DOHH2 (cell line): Measurements from ENCODE around the gene AUTS2.

Source experiments
- H3F3A ChIP-seq: fragments of 200-600 bp; sonication (generic), shearing (Covaris generic); 2 replicates; pipeline ENCODE4 v1.6.0; 2016; ENCODE audit warnings: antibody characterized with exemption, mild to moderate bottlenecking; ENCODE audit not compliant: control insufficient read depth, insufficient read depth
- H3K27ac ChIP-seq: fragments of 200-600 bp; sonication (generic); 2 replicates; pipeline ENCODE4 v1.5.1; 2014; ENCODE audit warnings: low read depth, mild to moderate bottlenecking, low read length, moderate library complexity
- H3K27me3 ChIP-seq: fragments of 200-600 bp; sonication (generic); 2 replicates; pipeline ENCODE4 v1.6.1; 2014; ENCODE audit warnings: mild to moderate bottlenecking, low read length, mixed read lengths; ENCODE audit not compliant: control insufficient read depth
- H3K36me3 ChIP-seq: fragments of 200-600 bp; sonication (generic); 2 replicates; pipeline ENCODE4 v1.6.1; 2014; ENCODE audit warnings: mild to moderate bottlenecking, low read length, moderate library complexity, mixed read lengths; ENCODE audit not compliant: control insufficient read depth
- H3K4me1 ChIP-seq: fragments of 200-600 bp; sonication (generic); 2 replicates; pipeline ENCODE4 v1.6.1; 2014; ENCODE audit warnings: mild to moderate bottlenecking, low read length, mixed read lengths; ENCODE audit not compliant: control insufficient read depth
- H3K4me2 ChIP-seq: fragments of 200-600 bp; sonication (generic); 2 replicates; pipeline ENCODE4 v1.6.0; 2014; ENCODE audit warnings: mild to moderate bottlenecking, low read length, moderate library complexity
- H3K4me3 ChIP-seq: fragments of 200-600 bp; sonication (generic); 2 replicates; pipeline ENCODE4 v1.5.1; 2014; ENCODE audit warnings: mild to moderate bottlenecking, low read length, mixed read lengths
- H3K79me2 ChIP-seq: fragments of 200-600 bp; sonication (generic); 2 replicates; pipeline ENCODE4 v1.6.1; 2014; ENCODE audit warnings: mild to moderate bottlenecking, low read length, mixed read lengths; ENCODE audit not compliant: control insufficient read depth
- H3K9me2 ChIP-seq: fragments of 200-600 bp; sonication (generic); replicated peaks from 2 replicates; pipeline ENCODE4 v1.6.1; 2014; ENCODE audit warnings: mild to moderate bottlenecking, low read length, mixed read lengths; ENCODE audit not compliant: control insufficient read depth
- H3K9me3 ChIP-seq: fragments of 200-600 bp; sonication (generic); 2 replicates; pipeline ENCODE4 v1.6.1; 2014; ENCODE audit warnings: antibody characterized with exemption, low read length, mixed read lengths; ENCODE audit not compliant: control insufficient read depth, insufficient read depth
- H4K20me1 ChIP-seq: fragments of 200-600 bp; sonication (generic); 2 replicates; pipeline ENCODE4 v1.6.0; 2014; ENCODE audit warnings: low read depth, mild to moderate bottlenecking, antibody characterized with exemption, low read length, moderate library complexity; ENCODE audit not compliant: control insufficient read depth, insufficient read depth
- CTCF ChIP-seq: fragments of 200-600 bp; sonication (generic); IDR thresholded peaks from one replicate; pipeline ENCODE4 v1.5.1; 2014; ENCODE audit warnings: antibody characterized with exemption, mild to moderate bottlenecking, low read depth, low read length; ENCODE audit not compliant: poor library complexity, severe bottlenecking
- EZH2phosphoT487 ChIP-seq: fragments of 200-600 bp; sonication (generic); IDR thresholded peaks from 2 replicates; pipeline ENCODE4 v1.6.1; 2017; ENCODE audit warnings: borderline replicate concordance, mild to moderate bottlenecking, antibody characterized with exemption, low read length, moderate library complexity, mixed read lengths

The AUTS2 gene

GRCh38 chr7:70587739-70588138, 989.5 kb downstream of the AUTS2 start:
- Histone ChIP-seq H3F3A (no peaks in the 10 kb centered on the region), H3K79me2 (no peaks in the 10 kb centered on the region), H3K27ac (no peak overlapping the region), H4K20me1 (no peaks in the 10 kb centered on the region), H3K4me3 (no peak overlapping the region), H3K4me1 (no peaks in the 10 kb centered on the region), H3K27me3 (no peaks in the 10 kb centered on the region), H3K4me2 (no peak overlapping the region), H3K36me3 (no peaks in the 10 kb centered on the region), H3K9me2 (no peaks in the 10 kb centered on the region), H3K9me3 (no peaks in the 10 kb centered on the region)
- TF ChIP-seq CTCF (no peak), EZH2phosphoT487 (no peak)

- Histone ChIP-seq H3K79me2 (no peaks in the 10 kb centered on the region), H3K27me3 (no peaks in the 10 kb centered on the region), H3K4me2 (no peak overlapping the region), H3K36me3 (no peaks in the 10 kb centered on the region), H3K9me2 (no peaks in the 10 kb centered on the region), H4K20me1 (no peaks in the 10 kb centered on the region), H3K27ac (no peak overlapping the region), H3K9me3 (no peaks in the 10 kb centered on the region), H3K4me1 (no peaks in the 10 kb centered on the region), H3K4me3 (no peak overlapping the region), H3F3A (no peaks in the 10 kb centered on the region)
- TF ChIP-seq EZH2phosphoT487 (no peak), CTCF (no peak)
Measured at GRCh38 chr7:70588191-70588921, 990.1 kb downstream of the AUTS2 start.

- no peaks in the 10 kb centered on the region for H3F3A ChIP-seq
- H3K4me2 ChIP-seq: no peak overlapping the region
- no peaks in the 10 kb centered on the region for H3K9me2 ChIP-seq
- no peak for TF ChIP-seq CTCF
- TF ChIP-seq EZH2phosphoT487: no peak
- no peaks in the 10 kb centered on the region for H3K4me1 ChIP-seq
- H3K27ac ChIP-seq: no peak overlapping the region
- H3K36me3 ChIP-seq: no peaks in the 10 kb centered on the region
- no peaks in the 10 kb centered on the region for H4K20me1 ChIP-seq
- no peaks in the 10 kb centered on the region for H3K9me3 ChIP-seq
- no peak overlapping the region for H3K4me3 ChIP-seq
- H3K79me2 ChIP-seq: no peaks in the 10 kb centered on the region
- H3K27me3 ChIP-seq: no peaks in the 10 kb centered on the region
Measured at GRCh38 chr7:70589010-70589409, 990.7 kb downstream of the AUTS2 start.

GRCh38 chr7:70589590-70589989, 991.3 kb downstream of the AUTS2 start:
- H3K79me2 ChIP-seq: no peaks in the 10 kb centered on the region
- no peak for TF ChIP-seq EZH2phosphoT487
- no peak for TF ChIP-seq CTCF
- no peaks in the 10 kb centered on the region for H3K36me3 ChIP-seq
- H3K27me3 ChIP-seq: no peaks in the 10 kb centered on the region
- no peaks in the 10 kb centered on the region for H4K20me1 ChIP-seq
- H3K4me1 ChIP-seq: no peaks in the 10 kb centered on the region
- no peaks in the 10 kb centered on the region for H3F3A ChIP-seq
- H3K4me3 ChIP-seq: no peak overlapping the region
- H3K9me3 ChIP-seq: no peaks in the 10 kb centered on the region
- no peaks in the 10 kb centered on the region for H3K9me2 ChIP-seq
- no peak overlapping the region for H3K27ac ChIP-seq
- H3K4me2 ChIP-seq: no peak overlapping the region
